Measurements from ENCODE around the gene P2RY10.

P2RY10 gene

GRCh38 chrX:78945186-78945912 lies at the start of gene P2RY10:
Gene P2RY10, plus strand, starts transcription at chrX:78945391. Its CDS starts 15,130 bp downstream, at chrX:78960521.
- peak; percentile 18 for DNase-seq (ENCODE audit: low spot score)
- no peak for TF ChIP-seq CTCF (IDR thresholded peaks at IDR 0.05; ENCODE audit: extremely low read depth, missing control alignments)

GRCh38 chrX:78922754-78923153 lies 22.4 kb upstream of the P2RY10 start:
- no peak for DNase-seq (ENCODE audit: low spot score)
- no peak for TF ChIP-seq CTCF (IDR thresholded peaks at IDR 0.05; ENCODE audit: extremely low read depth, missing control alignments)

GRCh38 chrX:78923198-78924015 lies 21.8 kb upstream of the P2RY10 start:
- TF ChIP-seq CTCF (IDR thresholded peaks at IDR 0.05; ENCODE audit: extremely low read depth, missing control alignments), result no peak
- peak; percentile 22 for DNase-seq (ENCODE audit: low spot score)

- no peak for DNase-seq (ENCODE audit: low spot score)
- no peak for TF ChIP-seq CTCF (IDR thresholded peaks at IDR 0.05; ENCODE audit: extremely low read depth, missing control alignments)
Observed at GRCh38 chrX:78931814-78932213, 13.4 kb upstream of the P2RY10 start.

- no peak for TF ChIP-seq CTCF (IDR thresholded peaks at IDR 0.05; ENCODE audit: extremely low read depth, missing control alignments)
Observed at GRCh38 chrX:78934866-78935265, 10.3 kb upstream of the P2RY10 start.

GRCh38 chrX:78944351-78944750 lies 840 bp upstream of the P2RY10 start:
- TF ChIP-seq CTCF (IDR thresholded peaks at IDR 0.05; ENCODE audit: extremely low read depth, missing control alignments), result no peak
- DNase-seq (ENCODE audit: low spot score), result no peak

More at GRCh38 chrX:78934866-78935265, 10.3 kb upstream of the P2RY10 start:
- DNase-seq (ENCODE audit: low spot score), result no peak

Data from GM20000 (cell line).